ENCODE results near the gene KRT6B. TPM values are rescaled to one million over a fixed set of nuclear protein-coding genes. Genes with fewer than 3 reads are reported as not detected.

The KRT6B gene
- polyA plus RNA-seq, 1 donor from 2014 or later = not detected

DNA sequence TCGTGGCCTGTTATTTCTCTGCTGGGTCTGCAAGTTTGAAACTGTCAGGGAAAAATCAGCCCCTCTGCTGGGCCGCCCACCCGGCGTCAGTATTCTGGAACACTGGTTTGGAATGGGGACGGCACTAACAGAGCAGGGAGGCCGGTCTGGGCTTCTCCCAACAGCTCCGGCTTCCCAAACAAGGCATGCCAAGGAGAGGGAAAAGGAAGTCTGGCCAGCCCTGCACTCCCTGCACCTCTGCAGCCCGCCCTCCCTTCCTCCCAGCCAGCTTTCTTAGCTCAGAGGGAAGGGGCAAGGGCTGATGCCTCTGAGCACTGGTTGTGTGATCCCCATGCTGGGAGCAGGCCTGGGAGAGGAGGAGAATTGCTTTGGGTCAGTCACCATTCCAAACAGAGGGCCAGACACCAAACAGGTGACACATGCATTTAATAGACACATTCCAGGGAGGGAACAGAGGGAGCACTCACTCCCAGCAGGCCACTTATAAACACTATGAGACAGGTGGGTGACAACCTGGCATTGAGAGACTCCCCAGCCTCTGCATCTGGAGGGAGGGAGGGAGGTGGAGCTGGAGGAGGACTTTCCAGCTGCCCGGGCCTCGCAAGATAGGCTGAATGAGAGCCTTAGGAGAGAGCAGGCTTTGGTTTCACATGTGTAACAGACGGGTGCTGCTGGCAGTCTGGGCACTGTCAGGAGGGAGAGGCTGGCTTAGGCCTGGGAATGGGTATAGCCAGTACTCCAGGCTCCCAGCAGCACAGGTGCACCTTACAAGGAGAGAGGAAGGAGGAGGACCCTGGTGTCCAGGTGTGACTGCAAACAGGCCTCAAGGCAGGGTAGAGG, 28.1 kb downstream of the KRT6B start:
- Histone ChIP-seq H3K27ac (ENCODE audit: low read length) (no peak overlapping the region), H3K27me3 (ENCODE audit: insufficient read depth, low read depth, low read length) (no peaks in the 10 kb centered on the region), H4K20me1 (ENCODE audit: insufficient read depth) (no peaks in the 10 kb centered on the region), H3K9ac (ENCODE audit: low read length) (no peak overlapping the region), H3K4me2 (ENCODE audit: low read length) (no peak overlapping the region), H3K4me3 (ENCODE audit: low read length) (no peak overlapping the region), H3F3A (ENCODE audit: insufficient read depth, low read length, poor library complexity, severe bottlenecking) (no peaks in the 10 kb centered on the region), H3K79me2 (replicated peaks; ENCODE audit: insufficient read depth, low read length) (no peaks in the 10 kb centered on the region), H3K9me3 (ENCODE audit: low read length) (no peaks in the 10 kb centered on the region), H3K9me2 (ENCODE audit: insufficient read depth, low read length) (no peaks in the 10 kb centered on the region), H3K36me3 (ENCODE audit: insufficient read depth, low read length) (no peaks in the 10 kb centered on the region), H2AFZ (ENCODE audit: low read depth, low read length) (no peak overlapping the region)
- TF ChIP-seq, protein P1, sequence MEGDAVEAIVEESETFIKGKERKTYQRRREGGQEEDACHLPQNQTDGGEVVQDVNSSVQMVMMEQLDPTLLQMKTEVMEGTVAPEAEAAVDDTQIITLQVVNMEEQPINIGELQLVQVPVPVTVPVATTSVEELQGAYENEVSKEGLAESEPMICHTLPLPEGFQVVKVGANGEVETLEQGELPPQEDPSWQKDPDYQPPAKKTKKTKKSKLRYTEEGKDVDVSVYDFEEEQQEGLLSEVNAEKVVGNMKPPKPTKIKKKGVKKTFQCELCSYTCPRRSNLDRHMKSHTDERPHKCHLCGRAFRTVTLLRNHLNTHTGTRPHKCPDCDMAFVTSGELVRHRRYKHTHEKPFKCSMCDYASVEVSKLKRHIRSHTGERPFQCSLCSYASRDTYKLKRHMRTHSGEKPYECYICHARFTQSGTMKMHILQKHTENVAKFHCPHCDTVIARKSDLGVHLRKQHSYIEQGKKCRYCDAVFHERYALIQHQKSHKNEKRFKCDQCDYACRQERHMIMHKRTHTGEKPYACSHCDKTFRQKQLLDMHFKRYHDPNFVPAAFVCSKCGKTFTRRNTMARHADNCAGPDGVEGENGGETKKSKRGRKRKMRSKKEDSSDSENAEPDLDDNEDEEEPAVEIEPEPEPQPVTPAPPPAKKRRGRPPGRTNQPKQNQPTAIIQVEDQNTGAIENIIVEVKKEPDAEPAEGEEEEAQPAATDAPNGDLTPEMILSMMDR (IDR thresholded peaks at IDR 0.05; ENCODE audit: poor library complexity, severe bottlenecking) = no peak
- TF ChIP-seq EP300 (conservative IDR thresholded peaks at IDR 0.05; ENCODE audit: poor library complexity, severe bottlenecking) (no peak), RAD21 (conservative IDR thresholded peaks at IDR 0.05) (no peak), POLR2AphosphoS5 (IDR thresholded peaks at IDR 0.05) (no peak), SMC3 (conservative IDR thresholded peaks at IDR 0.05; ENCODE audit: poor library complexity) (no peak), TAF1 (IDR thresholded peaks at IDR 0.05; ENCODE audit: low read depth) (no peak), MXI1 (conservative IDR thresholded peaks at IDR 0.05; ENCODE audit: poor library complexity, severe bottlenecking) (no peak), REST (IDR thresholded peaks at IDR 0.05; ENCODE audit: borderline replicate concordance) (no peak), EZH2 (IDR thresholded peaks at IDR 0.05; ENCODE audit: borderline replicate concordance, insufficient read depth, low read length, poor library complexity, severe bottlenecking) (no peak)

DNA sequence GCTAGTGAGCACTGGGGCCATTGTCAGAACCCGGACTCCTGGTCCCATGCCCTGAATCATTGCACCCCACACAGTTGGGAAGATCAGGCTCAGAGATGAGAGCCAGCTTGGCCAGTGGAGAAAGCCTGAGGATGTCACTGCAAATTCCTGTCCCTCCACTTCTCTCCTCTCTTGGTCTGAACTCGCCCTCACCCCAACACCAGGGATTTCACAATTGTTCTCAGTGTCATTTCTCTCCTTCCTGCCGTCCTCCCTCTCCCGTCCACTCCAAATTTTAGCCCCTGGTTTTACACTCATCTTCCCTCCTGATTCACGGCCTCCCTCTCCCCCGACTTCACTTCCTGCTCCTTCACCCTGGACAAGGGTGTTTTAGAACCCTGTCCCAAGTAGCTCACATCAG, 28.9 kb downstream of the KRT6B start:
- TF ChIP-seq, protein P1 (IDR thresholded peaks at IDR 0.05; ENCODE audit: poor library complexity, severe bottlenecking) = no peak
- TF ChIP-seq EP300 (conservative IDR thresholded peaks at IDR 0.05; ENCODE audit: poor library complexity, severe bottlenecking) (no peak), REST (IDR thresholded peaks at IDR 0.05; ENCODE audit: borderline replicate concordance) (no peak), MXI1 (conservative IDR thresholded peaks at IDR 0.05; ENCODE audit: poor library complexity, severe bottlenecking) (no peak), RAD21 (conservative IDR thresholded peaks at IDR 0.05) (no peak), TAF1 (IDR thresholded peaks at IDR 0.05; ENCODE audit: low read depth) (no peak), EZH2 (IDR thresholded peaks at IDR 0.05; ENCODE audit: borderline replicate concordance, insufficient read depth, low read length, poor library complexity, severe bottlenecking) (no peak), POLR2AphosphoS5 (IDR thresholded peaks at IDR 0.05) (no peak), SMC3 (conservative IDR thresholded peaks at IDR 0.05; ENCODE audit: poor library complexity) (no peak)

More for the DNA sequence above, 28.9 kb downstream of the KRT6B start:
- H3K79me2 ChIP-seq (replicated peaks; ENCODE audit: insufficient read depth, low read length) = no peaks in the 10 kb centered on the region
- no peak overlapping the region for H2AFZ ChIP-seq (ENCODE audit: low read depth, low read length)
- no peak overlapping the region for H3K9ac ChIP-seq (ENCODE audit: low read length)
- H3K36me3 ChIP-seq (ENCODE audit: insufficient read depth, low read length) = no peaks in the 10 kb centered on the region
- H3K4me3 ChIP-seq (ENCODE audit: low read length) = no peak overlapping the region
- H3F3A ChIP-seq (ENCODE audit: insufficient read depth, low read length, poor library complexity, severe bottlenecking) = no peaks in the 10 kb centered on the region
- H3K4me2 ChIP-seq (ENCODE audit: low read length) = no peak overlapping the region
- H3K27me3 ChIP-seq (ENCODE audit: insufficient read depth, low read depth, low read length) = no peaks in the 10 kb centered on the region
- no peaks in the 10 kb centered on the region for H4K20me1 ChIP-seq (ENCODE audit: insufficient read depth)
- H3K27ac ChIP-seq (ENCODE audit: low read length) = no peak overlapping the region
- no peaks in the 10 kb centered on the region for H3K9me2 ChIP-seq (ENCODE audit: insufficient read depth, low read length)
- H3K9me3 ChIP-seq (ENCODE audit: low read length) = no peaks in the 10 kb centered on the region
